ENCODE data around the gene CASP9. TPM values are rescaled to one million over a fixed set of nuclear protein-coding genes. Genes with fewer than 3 reads are reported as not detected.

The CASP9 gene
- total and polyA plus RNA-seq, 2 of the 13 experiments (the other 11 are each of a cell fraction or from before 2014, with no cell fraction given) = 8.5 to 11.5 TPM

DNA sequence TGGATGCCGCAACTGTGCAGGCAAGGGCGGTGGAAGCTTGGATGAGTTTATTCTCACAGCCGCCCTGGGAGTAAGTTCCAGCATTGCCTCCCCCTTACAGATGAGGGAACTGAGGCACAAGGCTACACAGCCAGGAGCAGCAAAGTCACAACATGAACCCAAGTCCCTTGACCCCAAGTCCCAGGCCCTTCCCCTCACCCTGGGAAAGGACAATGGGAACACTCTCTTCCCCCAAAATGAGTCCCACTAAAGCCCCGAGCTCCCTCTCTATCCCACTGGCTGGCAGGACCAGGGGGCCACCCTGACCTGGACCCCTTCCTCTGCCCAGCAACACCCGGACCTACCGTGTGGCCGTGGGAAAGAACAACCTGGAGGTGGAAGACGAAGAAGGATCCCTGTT, 81.9 kb downstream of the CASP9 start (continued):
- TF ChIP-seq, protein P1, sequence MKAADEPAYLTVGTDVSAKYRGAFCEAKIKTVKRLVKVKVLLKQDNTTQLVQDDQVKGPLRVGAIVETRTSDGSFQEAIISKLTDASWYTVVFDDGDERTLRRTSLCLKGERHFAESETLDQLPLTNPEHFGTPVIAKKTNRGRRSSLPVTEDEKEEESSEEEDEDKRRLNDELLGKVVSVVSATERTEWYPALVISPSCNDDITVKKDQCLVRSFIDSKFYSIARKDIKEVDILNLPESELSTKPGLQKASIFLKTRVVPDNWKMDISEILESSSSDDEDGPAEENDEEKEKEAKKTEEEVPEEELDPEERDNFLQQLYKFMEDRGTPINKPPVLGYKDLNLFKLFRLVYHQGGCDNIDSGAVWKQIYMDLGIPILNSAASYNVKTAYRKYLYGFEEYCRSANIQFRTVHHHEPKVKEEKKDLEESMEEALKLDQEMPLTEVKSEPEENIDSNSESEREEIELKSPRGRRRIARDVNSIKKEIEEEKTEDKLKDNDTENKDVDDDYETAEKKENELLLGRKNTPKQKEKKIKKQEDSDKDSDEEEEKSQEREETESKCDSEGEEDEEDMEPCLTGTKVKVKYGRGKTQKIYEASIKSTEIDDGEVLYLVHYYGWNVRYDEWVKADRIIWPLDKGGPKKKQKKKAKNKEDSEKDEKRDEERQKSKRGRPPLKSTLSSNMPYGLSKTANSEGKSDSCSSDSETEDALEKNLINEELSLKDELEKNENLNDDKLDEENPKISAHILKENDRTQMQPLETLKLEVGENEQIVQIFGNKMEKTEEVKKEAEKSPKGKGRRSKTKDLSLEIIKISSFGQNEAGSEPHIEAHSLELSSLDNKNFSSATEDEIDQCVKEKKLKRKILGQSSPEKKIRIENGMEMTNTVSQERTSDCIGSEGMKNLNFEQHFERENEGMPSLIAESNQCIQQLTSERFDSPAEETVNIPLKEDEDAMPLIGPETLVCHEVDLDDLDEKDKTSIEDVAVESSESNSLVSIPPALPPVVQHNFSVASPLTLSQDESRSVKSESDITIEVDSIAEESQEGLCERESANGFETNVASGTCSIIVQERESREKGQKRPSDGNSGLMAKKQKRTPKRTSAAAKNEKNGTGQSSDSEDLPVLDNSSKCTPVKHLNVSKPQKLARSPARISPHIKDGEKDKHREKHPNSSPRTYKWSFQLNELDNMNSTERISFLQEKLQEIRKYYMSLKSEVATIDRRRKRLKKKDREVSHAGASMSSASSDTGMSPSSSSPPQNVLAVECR (CRISPR knock-in tag; IDR thresholded peaks at IDR 0.05; ENCODE audit: borderline replicate concordance) = no peak
- TF ChIP-seq SYNCRIP (IDR thresholded peaks at IDR 0.05; ENCODE audit: insufficient read depth, low read depth, low read length) (no peak), TAF15 (IDR thresholded peaks at IDR 0.05; ENCODE audit: low read depth, low read length, poor library complexity, severe bottlenecking) (no peak), PLRG1 (conservative IDR thresholded peaks at IDR 0.05) (no peak)

Small RNA genes within 50 kb of the gene (small RNA-seq; reads per million reads assigned to genes)
- 0.71 to 89.9 (median 5.9) reads per million in 3 experiments for gene SCARNA21B (ENCODE audit: insufficient read depth in 2 of 3, insufficient read length in 3 of 3, low read depth in 2 of 3, low replicate concordance in 1 of 3)

Other genes with a start within 250 kb of the CASP9 start
- gene EFHD2, start 114.3 kb downstream of the CASP9 start, total RNA-seq (2016; rRNA removed; fragmentation: Illumina TruSeq; extraction: Trizol) = 9.9 and 12.7 TPM in 2 replicates
- 9.4 and 10.9 TPM in 2 replicates for gene EFHD2, start 114.3 kb downstream of the CASP9 start, polyA plus RNA-seq (2011; rRNA removed)
- gene CTRC, start 85.8 kb downstream of the CASP9 start, total RNA-seq (2016; rRNA removed; fragmentation: Illumina TruSeq; extraction: Trizol) = not detected in 2 replicates
- not detected in 2 replicates for gene CTRC, start 85.8 kb downstream of the CASP9 start, polyA plus RNA-seq (2011; rRNA removed)
- not detected in 2 replicates for gene CELA2A, start 67.5 kb downstream of the CASP9 start, total RNA-seq (2016; rRNA removed; fragmentation: Illumina TruSeq; extraction: Trizol)
- not detected in 2 replicates for gene CELA2A, start 67.5 kb downstream of the CASP9 start, polyA plus RNA-seq (2011; rRNA removed)
- gene CELA2B, start 48.1 kb downstream of the CASP9 start, total RNA-seq (2016; rRNA removed; fragmentation: Illumina TruSeq; extraction: Trizol) = not detected in 2 replicates
- not detected in 2 replicates for gene CELA2B, start 48.1 kb downstream of the CASP9 start, polyA plus RNA-seq (2011; rRNA removed)
- gene DNAJC16, start 2.6 kb upstream of the CASP9 start, total RNA-seq (2016; rRNA removed; fragmentation: Illumina TruSeq; extraction: Trizol) = 10.7 and 15.4 TPM in 2 replicates
- gene DNAJC16, start 2.6 kb upstream of the CASP9 start, polyA plus RNA-seq (2011; rRNA removed) = 11.4 and 11.7 TPM in 2 replicates
- gene AGMAT, start 60.8 kb upstream of the CASP9 start, total RNA-seq (2016; rRNA removed; fragmentation: Illumina TruSeq; extraction: Trizol) = 174 and 216 TPM in 2 replicates
- gene AGMAT, start 60.8 kb upstream of the CASP9 start, polyA plus RNA-seq (2011; rRNA removed) = 52.6 and 59.1 TPM in 2 replicates
- gene DDI2, start 93.2 kb upstream of the CASP9 start, total RNA-seq (2016; rRNA removed; fragmentation: Illumina TruSeq; extraction: Trizol) = 25.7 and 34.0 TPM in 2 replicates
- gene DDI2, start 93.2 kb upstream of the CASP9 start, polyA plus RNA-seq (2011; rRNA removed) = 8.5 and 10.1 TPM in 2 replicates
- 16.0 and 16.5 TPM in 2 replicates for gene PLEKHM2, start 160.1 kb upstream of the CASP9 start, total RNA-seq (2016; rRNA removed; fragmentation: Illumina TruSeq; extraction: Trizol)
- 27.3 and 34.0 TPM in 2 replicates for gene PLEKHM2, start 160.1 kb upstream of the CASP9 start, polyA plus RNA-seq (2011; rRNA removed)
- 0.13 TPM in 1 of 2 replicates, not detected in the other for gene SLC25A34, start 212.0 kb upstream of the CASP9 start, total RNA-seq (2016; rRNA removed; fragmentation: Illumina TruSeq; extraction: Trizol)
- gene SLC25A34, start 212.0 kb upstream of the CASP9 start, polyA plus RNA-seq (2011; rRNA removed) = 0.18 TPM in 2 replicates
- 0.29 and 0.97 TPM in 2 replicates for gene TMEM82, start 218.3 kb upstream of the CASP9 start, total RNA-seq (2016; rRNA removed; fragmentation: Illumina TruSeq; extraction: Trizol)
- gene TMEM82, start 218.3 kb upstream of the CASP9 start, polyA plus RNA-seq (2011; rRNA removed) = 0.24 and 0.40 TPM in 2 replicates
- 9.2 and 10.6 TPM in 2 replicates for gene FBLIM1, start 234.6 kb upstream of the CASP9 start, total RNA-seq (2016; rRNA removed; fragmentation: Illumina TruSeq; extraction: Trizol)
- gene FBLIM1, start 234.6 kb upstream of the CASP9 start, polyA plus RNA-seq (2011; rRNA removed) = 23.0 and 24.6 TPM in 2 replicates

Measured in HepG2 (cell line).